HT1080 (cell line): ENCODE data around the gene TDRD7. TPM values are rescaled to one million over a fixed set of nuclear protein-coding genes. Genes with fewer than 3 reads are reported as not detected.

Experiments used
- DNase-seq: peaks from one replicate; pipeline ENCODE4 v3.0.0-alpha.2; 2015; ENCODE audit warnings: low read depth
- polyA plus RNA-seq, 2 experiments: library from polyadenylated mRNA; depleted of rRNA; stranded (reverse); fragments of >200 nt; gene quantifications; 2 replicates each; pipeline ENCODE4 v1.2.3, GENCODE V29; 2015
- total RNA-seq: library from RNA; depleted of rRNA; stranded (reverse); fragments of >200 nt; shearing (Covaris generic); gene quantifications from 2 replicates; pipeline ENCODE4 v1.2.3, GENCODE V29; 2014; rRNA removed

Gene TDRD7, protein sequence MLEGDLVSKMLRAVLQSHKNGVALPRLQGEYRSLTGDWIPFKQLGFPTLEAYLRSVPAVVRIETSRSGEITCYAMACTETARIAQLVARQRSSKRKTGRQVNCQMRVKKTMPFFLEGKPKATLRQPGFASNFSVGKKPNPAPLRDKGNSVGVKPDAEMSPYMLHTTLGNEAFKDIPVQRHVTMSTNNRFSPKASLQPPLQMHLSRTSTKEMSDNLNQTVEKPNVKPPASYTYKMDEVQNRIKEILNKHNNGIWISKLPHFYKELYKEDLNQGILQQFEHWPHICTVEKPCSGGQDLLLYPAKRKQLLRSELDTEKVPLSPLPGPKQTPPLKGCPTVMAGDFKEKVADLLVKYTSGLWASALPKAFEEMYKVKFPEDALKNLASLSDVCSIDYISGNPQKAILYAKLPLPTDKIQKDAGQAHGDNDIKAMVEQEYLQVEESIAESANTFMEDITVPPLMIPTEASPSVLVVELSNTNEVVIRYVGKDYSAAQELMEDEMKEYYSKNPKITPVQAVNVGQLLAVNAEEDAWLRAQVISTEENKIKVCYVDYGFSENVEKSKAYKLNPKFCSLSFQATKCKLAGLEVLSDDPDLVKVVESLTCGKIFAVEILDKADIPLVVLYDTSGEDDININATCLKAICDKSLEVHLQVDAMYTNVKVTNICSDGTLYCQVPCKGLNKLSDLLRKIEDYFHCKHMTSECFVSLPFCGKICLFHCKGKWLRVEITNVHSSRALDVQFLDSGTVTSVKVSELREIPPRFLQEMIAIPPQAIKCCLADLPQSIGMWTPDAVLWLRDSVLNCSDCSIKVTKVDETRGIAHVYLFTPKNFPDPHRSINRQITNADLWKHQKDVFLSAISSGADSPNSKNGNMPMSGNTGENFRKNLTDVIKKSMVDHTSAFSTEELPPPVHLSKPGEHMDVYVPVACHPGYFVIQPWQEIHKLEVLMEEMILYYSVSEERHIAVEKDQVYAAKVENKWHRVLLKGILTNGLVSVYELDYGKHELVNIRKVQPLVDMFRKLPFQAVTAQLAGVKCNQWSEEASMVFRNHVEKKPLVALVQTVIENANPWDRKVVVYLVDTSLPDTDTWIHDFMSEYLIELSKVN
- total RNA-seq = 7.2 TPM in 2 replicates
- 5.4 and 6.4 TPM in 2 replicates for polyA plus RNA-seq (2015; cell fraction: cytosol; rRNA removed)
- 11.4 and 12.7 TPM in 2 replicates for polyA plus RNA-seq (2015; cell fraction: nucleus; rRNA removed)

DNA sequence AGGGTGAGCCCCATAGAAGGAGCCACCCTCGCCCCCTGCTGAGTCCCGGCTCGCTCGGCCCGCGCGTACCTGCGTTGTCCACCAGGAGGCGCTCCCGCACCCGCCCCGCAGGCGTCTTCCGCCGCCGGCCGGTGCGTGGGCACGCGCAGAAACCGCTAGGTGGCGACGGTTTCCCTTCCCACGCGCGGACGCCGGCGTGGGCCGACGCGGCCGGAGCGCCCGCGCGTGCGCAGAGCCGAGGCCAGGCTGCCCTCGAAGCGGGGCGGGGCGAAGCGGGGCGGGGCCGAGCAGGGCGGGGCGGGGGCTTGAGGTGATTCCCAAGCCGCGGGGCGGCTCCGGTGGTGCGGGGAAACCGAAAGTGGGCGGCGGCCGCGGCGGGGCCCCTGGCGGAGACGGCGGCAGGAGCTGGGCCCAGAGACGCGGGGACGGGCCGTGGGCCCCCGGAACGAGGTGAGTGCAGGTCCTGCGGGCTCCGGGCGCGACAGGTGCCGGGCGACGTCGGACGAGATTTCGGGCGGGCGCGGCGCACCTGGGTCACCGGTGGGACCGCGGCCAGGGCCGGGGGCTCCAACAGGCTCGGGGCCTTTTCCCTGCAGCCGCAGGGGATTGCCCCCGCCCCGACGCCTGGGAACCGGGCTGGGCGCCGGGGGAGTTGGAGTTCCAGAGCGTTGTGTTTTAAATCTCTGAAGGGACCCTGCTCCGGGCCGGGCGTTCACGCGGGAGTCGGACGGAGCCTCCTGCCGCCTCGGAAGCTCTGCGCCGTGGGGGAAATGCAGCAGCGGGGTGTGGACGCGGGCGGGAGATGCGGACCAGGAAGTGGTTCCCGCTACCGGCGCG is at the start of gene TDRD7:
Gene TDRD7 (plus strand): TSS at position 308 of the 837 bp plus-strand sequence. CDS start 16,370 bp downstream, outside the sequence.
- peak; percentile 68 for DNase-seq

DNA sequence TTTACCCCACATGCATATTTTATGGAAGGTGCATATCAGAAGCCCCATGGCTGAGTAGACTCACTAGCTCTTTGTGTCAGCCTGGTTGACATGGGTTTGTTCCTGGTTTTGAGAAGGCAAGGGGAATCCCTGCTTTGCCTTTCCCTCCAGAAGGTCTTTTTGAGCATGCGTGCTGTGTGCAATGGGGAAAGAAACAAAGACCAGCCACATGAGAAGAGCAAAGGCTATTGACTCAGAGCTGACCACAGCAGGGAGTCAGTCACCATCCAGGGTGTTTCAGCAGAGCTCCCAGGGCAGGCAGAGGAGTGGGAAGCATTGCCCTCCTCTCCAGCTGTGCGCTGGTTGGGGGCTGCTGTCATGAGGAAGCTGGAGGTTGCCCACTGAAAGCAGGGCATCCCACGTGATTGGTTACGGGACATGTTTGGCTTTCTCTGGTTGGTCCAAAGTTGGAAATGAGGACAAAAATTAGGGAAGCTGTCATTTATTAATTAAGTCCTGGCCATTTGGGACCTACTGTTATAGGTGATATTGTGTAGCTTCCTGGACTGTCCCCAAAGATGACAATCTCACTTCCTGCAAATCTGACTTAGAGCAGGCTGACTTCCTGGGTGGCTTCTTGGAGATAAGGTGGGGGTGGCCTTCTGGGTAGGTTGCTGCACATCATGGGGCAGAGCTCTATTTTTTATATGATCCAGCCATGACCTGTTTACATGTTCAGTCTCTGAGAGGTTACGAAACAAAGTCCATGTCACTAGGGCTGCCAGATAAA is 48.9 kb upstream of the TDRD7 start:
- peak; percentile 23 for DNase-seq

DNA sequence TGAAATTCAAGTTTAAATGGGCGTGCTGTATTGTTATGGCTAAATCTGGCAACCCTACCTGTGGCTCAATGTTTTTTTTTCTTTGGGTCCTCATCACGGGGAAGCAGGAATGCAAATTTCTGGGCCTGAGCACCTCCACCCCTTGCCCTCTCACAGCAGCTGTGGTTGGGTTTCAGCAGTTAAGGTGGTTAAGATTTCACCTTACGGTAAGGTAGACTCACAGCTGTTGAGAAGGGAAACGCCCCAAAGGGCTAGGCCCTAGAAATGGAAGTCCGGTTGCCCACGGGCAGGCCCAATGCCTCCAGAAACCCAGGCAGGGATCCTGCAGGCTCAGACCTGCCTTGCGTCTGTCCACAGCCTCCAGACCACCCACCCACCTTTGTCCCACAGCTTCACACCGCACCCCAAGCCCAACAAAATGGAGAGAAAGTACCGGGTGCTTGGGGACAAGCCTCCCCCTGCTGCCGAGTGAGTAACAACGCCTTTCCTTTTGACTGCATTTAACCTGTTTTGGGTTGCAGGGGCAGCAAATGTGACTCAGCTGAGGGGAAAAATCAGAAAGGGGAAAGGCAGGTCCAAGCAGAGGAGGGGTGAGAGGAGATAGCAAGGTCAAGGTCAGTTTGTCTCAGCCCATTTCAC is 48.1 kb upstream of the TDRD7 start:
- DNase-seq = no peak

DNA sequence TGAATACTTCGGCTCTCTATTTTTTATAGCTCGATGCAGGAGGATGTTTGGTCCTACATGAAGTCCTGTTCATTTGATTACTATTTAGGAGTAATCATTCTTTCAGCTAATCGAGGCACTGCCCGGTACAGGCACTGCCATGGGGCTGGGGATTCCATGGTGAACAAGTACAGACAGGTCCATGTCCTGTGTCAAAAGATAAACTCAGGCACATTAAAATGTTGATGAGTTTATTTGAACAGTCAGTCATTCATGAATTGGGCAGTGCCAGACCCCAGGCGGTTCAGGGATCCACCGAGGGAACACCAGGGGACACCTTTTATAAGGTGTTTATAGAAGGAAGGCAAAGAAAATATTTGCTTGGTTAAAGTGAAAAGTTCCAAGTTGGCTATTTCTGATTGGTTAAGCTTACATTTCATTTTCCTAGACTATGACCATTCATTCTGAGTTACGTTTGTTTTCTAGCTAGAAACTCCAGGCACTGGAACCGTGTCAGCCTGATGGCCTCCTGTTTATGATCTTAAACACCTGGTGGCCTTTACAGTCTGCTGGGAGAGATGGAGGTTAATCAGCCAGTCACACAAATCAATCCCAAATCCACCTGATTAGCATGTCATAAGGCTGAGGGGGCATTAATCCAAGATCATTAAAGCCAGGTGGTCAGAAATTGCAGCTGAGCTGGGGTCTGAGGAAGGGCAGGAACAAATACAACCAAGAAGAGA is 47.0 kb upstream of the TDRD7 start:
- no peak for DNase-seq

DNA sequence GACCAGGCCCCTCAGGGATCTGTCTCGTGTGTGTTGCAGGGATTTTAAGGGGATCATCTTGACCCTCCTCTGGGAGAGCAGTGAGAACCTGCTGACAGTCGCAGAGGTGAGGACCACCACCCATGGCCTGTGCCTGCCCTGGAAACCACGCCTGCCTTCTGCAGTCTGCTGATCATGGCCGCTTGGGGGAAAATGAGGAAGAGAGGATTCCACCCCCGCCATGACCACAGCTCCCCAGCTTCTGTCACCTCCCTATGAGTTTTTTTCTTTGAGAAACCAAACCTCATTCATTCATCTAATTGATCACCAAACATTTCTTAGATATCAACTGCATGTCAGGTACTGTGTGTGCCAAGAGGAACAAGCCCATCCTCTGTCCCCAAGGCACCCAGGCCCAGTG is 46.3 kb upstream of the TDRD7 start:
- DNase-seq = no peak

DNA sequence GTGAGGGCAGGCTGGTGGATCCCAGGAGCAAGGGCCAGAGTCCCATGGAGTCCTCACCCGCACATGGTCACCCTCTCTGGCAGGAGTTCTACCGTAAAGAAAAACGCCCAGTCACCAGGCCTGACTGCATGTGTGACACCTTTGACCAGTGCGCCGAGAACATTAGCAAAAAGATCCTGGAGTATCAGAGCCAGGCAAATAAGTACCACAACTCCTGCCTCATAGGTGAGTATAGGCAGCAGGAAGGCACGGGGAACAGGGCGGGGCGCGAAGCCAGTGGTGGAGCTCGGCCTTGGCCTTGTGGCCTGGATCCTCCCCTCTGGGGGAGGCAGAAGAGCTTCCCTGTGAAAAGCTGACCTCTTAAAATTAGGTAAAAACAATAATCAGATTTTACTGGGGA is 45.4 kb upstream of the TDRD7 start:
- DNase-seq = no peak

DNA sequence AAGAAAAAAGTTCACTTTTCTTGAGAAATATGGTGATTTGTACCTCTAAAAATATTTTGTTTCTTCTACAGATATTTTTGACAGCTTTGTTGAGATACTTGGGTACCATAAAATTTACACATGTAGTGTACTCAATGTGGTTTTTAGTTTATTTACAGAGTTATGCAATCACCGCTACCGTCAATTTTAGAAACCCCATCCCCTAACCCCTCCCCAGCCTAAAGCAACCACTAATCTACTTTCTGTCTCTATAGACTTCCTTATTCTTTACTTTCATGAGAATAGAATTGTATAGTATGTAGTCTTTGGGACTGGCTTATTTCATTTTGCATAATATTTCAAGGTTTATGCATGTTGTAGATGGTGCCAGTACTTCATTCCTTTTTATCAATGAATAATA is 45.0 kb upstream of the TDRD7 start:
- DNase-seq = no peak

DNA sequence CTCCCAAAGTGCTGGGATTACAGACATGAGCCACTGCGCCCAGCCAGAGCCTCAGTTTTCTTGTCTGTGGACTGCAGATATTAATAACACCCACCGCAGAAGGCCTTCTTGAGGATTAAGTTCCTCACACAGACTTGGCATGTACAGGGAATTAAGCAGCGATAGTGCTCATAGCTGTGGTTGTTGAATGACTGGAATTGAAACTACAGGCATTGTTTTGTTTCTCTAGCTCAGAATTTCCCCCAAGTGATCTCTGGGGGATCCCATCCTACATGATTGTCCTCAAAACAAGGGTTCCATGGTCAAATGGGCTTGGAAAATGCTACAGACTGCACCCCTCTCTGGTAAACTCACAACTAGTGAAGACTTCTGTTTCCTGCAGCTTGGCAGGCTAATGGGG is 44.2 kb upstream of the TDRD7 start:
- no peak for DNase-seq

DNA sequence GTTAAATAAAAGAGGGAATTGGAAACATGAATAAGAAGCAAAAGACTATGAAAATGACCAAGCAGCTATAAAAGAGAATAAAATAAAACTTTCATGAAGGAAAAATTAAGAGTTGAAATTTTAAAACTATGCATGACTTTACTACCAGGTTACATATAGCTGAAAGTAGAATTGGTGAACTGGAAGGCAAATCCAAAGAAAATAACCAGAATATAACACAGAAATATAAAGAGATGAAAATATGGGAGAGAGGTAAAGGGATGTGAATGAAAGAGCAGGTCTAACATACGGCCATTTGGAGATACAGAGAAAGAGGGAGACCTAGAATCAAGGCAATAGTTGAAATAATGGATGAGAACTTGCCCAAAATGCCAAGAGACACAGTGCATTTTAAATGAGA is 42.9 kb upstream of the TDRD7 start:
- no peak for DNase-seq

DNA sequence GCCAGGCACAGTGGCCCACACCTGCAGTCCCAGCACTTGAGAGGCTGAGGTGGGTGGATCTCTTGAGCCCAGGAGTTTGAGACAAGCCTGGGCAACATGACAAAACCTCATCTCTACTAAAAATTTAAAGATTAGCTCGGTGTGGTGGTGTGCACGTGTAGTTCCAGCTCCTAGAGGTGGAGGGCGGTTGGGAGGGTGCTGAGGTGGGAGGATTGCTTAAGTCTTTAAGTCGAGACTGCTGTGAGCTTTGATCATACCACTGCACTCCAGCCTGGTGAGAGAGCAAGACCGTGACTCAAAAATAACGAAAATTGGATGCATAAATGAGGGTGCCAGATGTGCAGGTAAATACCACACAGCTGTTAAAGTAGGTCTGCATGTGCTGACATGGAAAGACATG is 39.3 kb upstream of the TDRD7 start:
- DNase-seq = no peak

DNA sequence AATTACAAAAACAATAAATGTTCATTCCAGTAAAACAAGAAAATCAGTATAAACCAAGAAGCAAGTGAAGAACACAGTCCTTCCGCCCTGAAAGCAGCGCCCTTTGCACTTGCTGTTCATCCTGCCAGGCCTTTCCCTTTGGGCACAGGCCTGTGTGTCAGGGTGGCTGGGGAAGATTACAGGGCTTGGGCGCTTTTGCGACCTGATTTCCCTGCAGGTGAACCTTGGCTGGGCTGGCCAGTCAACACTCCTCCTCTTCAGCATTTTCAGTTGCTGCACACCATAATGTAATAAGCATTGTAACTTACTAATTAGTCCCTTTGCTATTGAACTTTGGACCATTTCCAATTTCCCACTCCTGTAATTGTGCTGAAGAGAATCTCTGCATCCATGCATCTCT is 38.6 kb upstream of the TDRD7 start:
- DNase-seq = no peak

DNA sequence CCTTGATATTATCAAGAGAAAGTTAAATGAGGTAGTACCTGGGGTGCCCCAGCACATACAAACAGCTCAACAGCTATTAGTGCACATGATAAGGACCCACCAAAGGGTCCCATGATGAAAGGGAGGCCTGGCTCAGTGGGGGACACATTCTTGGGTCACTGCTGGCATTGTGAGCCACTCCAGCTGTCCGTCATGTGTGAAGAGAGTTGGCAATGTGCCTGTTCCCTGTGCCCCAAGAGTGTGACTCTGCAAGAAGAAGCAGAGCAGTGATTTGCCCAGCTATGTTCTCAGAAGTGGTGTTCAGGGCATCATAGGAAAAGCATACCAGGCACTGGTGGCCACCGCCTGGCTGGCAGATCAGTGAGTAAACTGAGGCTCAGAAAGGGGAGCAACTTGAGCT is 37.1 kb upstream of the TDRD7 start:
- DNase-seq = no peak

DNA sequence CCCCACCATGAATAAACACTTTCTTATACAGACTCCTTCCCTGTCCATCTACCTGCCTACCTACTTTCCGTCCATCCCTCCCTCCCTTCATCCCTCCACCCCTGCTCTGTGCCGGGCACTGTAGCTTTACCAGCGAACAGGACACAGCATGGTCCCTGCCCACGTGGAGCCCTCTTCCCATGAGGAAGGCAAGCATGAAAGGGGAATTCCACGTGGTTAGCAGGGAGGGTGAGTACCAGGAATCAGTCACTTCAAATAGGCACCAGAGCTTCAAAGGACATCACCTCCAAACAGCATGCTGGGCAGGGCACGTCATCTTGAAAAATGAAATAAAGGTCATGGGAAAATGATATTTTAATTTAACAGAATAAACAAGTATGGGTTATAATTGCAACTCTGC is 35.0 kb upstream of the TDRD7 start:
- no peak for DNase-seq

DNA sequence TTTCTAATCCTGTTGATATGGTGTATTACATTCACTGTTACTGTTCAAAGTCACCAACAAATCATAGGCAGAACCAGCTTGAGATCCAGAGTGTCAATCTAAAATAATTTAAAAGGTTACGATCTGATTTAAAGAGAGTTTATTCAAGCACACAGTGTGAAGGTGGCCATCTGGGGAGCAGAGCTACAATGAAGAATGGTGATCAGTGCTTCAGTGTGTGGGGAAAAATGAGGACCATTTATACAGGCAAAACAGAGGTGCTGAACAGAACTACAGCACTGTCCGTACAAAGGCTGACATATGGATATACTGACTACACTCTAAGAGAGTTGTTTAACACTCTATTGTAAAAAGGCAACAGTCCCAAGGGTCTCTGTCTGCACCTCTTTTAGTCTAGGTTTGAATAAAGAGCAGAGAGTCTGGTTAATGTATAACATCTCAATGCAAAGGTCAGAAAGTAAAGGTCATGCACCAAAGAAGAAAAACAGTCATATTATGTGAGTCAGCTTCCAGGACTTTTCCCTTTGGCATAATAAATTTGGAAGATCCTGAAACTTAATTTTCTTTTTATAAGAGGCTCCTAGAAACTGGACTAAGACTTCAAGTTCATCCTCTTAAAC is 29.7 kb upstream of the TDRD7 start:
- no peak for DNase-seq

DNA sequence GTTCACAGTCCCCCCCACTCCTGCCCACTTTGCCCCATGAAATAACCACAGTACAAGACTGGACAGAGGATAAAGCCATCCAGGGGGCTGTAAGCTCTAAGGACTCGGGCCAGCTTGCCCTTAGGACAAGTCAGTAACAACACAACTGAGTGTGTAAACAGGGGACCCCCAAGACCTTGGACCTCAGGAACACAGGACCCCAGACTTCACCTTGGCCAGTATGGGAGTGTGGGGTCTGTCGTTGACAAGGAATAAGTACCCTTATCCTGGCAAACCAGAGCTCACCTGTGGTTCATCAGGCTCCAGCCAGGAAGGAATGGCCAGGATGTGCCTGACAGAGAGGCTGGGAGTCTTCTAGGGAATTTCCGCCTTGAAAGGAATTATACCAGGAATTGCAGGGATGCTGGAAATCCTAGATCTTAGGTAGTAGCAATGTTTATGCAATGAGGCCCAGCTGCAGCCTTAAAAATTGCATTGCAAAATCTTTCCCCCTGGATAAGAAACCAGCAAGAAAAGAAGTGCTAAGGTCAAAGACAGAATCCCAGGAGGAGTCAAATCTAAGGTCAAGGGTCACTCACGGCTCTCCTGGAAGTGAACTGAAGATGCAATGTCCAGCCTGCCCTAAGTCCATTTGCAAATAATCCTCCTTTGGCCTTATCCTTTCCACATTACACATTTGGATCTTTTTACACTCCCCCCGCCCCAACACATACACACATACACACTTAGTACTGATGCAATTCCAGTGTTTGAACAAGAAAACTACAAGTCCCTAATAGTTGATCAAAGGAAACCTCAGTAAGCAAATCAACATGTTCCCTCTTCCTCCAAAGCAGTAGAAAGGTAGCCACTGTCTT is 27.3 kb upstream of the TDRD7 start:
- no peak for DNase-seq

DNA sequence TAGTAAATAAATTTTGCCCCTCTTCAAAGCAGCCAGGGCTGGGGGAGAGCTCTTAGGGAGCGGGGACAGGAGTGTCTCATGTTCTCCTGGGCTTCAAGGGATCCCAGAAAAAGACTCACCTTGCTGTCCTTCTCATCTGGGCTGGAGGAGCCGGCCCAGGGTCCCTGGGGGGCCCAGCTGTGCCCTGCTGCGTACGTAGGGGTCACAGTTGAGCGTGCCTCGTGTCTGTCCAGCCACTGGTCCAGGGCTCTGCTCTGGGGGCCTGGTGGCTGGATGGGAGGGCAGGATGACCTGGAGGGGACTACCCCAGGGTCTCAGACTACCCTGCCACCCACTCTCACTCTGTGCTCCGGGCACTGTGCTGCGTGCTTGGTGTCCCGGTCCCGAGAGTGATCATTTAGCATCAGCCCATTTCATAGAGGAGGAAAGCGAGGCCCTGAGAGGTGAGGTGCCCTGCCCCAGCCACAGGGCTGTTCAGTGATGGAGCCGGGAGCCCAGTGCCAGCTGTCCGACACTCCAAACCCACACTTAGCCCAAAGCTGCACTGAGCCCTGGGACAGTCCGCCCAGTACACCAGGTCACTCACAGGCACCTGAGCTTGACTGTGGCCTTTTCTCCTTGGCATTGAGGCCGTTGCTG is 26.2 kb upstream of the TDRD7 start:
- DNase-seq = no peak

DNA sequence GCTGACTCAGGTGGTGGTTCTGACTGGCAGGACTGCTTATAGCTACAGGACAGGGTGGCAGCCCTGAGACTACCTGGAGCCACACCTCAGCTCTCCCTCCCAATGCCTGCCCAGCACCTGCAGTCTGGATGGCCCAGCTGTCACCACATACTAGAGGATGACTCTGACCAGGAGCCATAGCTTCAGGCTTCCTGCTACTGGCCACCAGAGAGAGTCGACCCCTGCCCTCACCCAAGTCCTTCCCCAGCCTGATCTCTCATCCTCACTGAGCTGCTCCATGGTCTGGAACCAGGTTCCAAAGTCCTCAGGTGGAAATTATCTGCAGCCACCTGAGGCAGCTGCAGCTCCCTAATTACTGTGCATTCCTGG is 25.6 kb upstream of the TDRD7 start:
- no peak for DNase-seq
